ENCODE measurements around the gene LSAMP.

GRCh38 chr3:115903843-115904242 is 541.4 kb downstream of the LSAMP start:
- TF ChIP-seq, protein P1, sequence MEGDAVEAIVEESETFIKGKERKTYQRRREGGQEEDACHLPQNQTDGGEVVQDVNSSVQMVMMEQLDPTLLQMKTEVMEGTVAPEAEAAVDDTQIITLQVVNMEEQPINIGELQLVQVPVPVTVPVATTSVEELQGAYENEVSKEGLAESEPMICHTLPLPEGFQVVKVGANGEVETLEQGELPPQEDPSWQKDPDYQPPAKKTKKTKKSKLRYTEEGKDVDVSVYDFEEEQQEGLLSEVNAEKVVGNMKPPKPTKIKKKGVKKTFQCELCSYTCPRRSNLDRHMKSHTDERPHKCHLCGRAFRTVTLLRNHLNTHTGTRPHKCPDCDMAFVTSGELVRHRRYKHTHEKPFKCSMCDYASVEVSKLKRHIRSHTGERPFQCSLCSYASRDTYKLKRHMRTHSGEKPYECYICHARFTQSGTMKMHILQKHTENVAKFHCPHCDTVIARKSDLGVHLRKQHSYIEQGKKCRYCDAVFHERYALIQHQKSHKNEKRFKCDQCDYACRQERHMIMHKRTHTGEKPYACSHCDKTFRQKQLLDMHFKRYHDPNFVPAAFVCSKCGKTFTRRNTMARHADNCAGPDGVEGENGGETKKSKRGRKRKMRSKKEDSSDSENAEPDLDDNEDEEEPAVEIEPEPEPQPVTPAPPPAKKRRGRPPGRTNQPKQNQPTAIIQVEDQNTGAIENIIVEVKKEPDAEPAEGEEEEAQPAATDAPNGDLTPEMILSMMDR (conservative IDR thresholded peaks at IDR 0.05): no peak
- TF ChIP-seq EZH2 (IDR thresholded peaks at IDR 0.05; ENCODE audit: low read depth): no peak

Measured in PC-9 (cell line).